Heart right ventricle (tissue), 16 donors: Measurements from ENCODE around the gene TOMM22. TPM values are rescaled to one million over a fixed set of nuclear protein-coding genes. Genes with fewer than 3 reads are reported as not detected.

Source experiments
- ATAC-seq, 8 donors: fragments of 200-7000 bp; cut with Tn5 transposase; one replicate each; pipeline ENCODE4 v1.9.1; 2020; ENCODE audit warnings: mild to moderate bottlenecking in 8 of 8, moderate library complexity in 8 of 8, moderate number of reproducible peaks in 1 of 8
- DNase-seq, 2 donors: peaks; one replicate each; pipeline ENCODE4 v3.0.0-alpha.2; 2020
- H3K27ac ChIP-seq, 10 donors: fragments of 200-600 bp; sonication (generic) in 2 of 10; one replicate each; pipeline versions ENCODE4 v1.5.0 to v1.8.0; 2020 to 2022; ENCODE audit warnings: mild to moderate bottlenecking in 3 of 10
- H3K27me3 ChIP-seq, 7 donors: fragments of 200-600 bp; one replicate each; pipeline ENCODE4 v1.8.0; 2021 to 2022; ENCODE audit warnings: mild to moderate bottlenecking in 2 of 7
- H3K36me3 ChIP-seq, 9 donors: fragments of 200-600 bp; sonication (generic) in 1 of 9; one replicate each; pipeline versions ENCODE4 v1.5.0 to v1.8.0; 2020 to 2022; ENCODE audit warnings: mild to moderate bottlenecking in 2 of 9
- H3K4me1 ChIP-seq, 9 donors: fragments of 200-600 bp; sonication (generic) in 1 of 9; one replicate each; pipeline versions ENCODE4 v1.5.0 to v1.8.0; 2020 to 2022; ENCODE audit warnings: mild to moderate bottlenecking in 4 of 9
- H3K4me3 ChIP-seq, 10 donors: fragments of 200-600 bp; sonication (generic) in 2 of 10; one replicate each; pipeline versions ENCODE4 v1.5.0 to v1.8.0; 2020 to 2022; ENCODE audit warnings: mild to moderate bottlenecking in 7 of 10, moderate library complexity in 2 of 10
- H3K9me3 ChIP-seq, 11 donors: fragments of 200-600 bp in 10 of 11; sonication (generic) in 2 of 11; one replicate each; pipeline versions ENCODE4 v1.5.0 to v1.8.0; 2013 to 2022; ENCODE audit warnings: mild to moderate bottlenecking in 2 of 11, control low read depth in 1 of 11, moderate library complexity in 1 of 11
- CTCF ChIP-seq, 9 donors: fragments of 200-600 bp; sonication (generic) in 2 of 9; IDR thresholded peaks; one replicate each; pipeline versions ENCODE4 v1.5.0 to v1.8.0; 2021 to 2022; ENCODE audit warnings: antibody characterized with exemption in 9 of 9, mild to moderate bottlenecking in 5 of 9, moderate library complexity in 1 of 9
- WGBS, 2 donors: extraction: QIAGEN DNeasy Blood & Tissue Kit; methylation state at CpG; one replicate each; pipeline ENCODE4 v1.1.7; 2013; ENCODE audit warnings: inconsistent platforms in 1 of 2; 5-methylcytosine and 5-hydroxymethylcytosine counted together
- intact Hi-C, 10 donors: fragments of 100-400 bp; cut with DNase I; formaldehyde crosslinking; loops; one replicate each; pipeline versions ENCODE4 v1.11.1 to v1.14.2; 2022
- polyA plus RNA-seq, 2 donors: library from polyadenylated mRNA; stranded (reverse); fragments of 200-250 nt; gene quantifications; one replicate each; pipeline ENCODE4 v1.2.3, GENCODE V29; 2013
- total RNA-seq, 10 donors: library from RNA; stranded (reverse); fragmentation: NEBNext Ultra II Directional in 3 of 10; extraction: Animal tissue kit (Norgen Biotek cat#: 25700) in 3 of 10; gene quantifications; one replicate each; pipeline versions ENCODE4 v1.2.1 to v1.2.4, GENCODE V29; 2021 to 2023
- donor health status: Arrhythmogenic right ventricular cardiomyopathy.
- donor health status: ischemic (EF 13 %, LVEDD 7.1; RV severe dilation, severe dysfunction).
- donor health status: healthy with polysubstance abuse.
- donor health status: DM: no; HTN: yes; CAD: no.
- donor health status: DM: no; HTN: no; CAD: no.
- donor health status: ischemic (EF 25% LVEDD 6.9; RV normal size, moderate dysfunction).
- donor health status: ischemic (EF 25% LVEDD 5.7; RV mildly dilated, moderate dysfunction).
- donor health status: healthy.
- donor health status: DM: yes; HTN: yes; CAD: no.
- donor health status: Ischemic cardiomyopathy.
- donor health status: ischemic (EF 35%, LVEDD 5.7; RV mildly dilated, moderate dysfunction).
- donor health status: nonischemic (EF 11% LVEDD 7.7; RV severe dilation, severe dysfunction).
- donor health status: DM: yes; HTN: yes; CAD: no.
- donor health status: PGD.
- donor health status: ischemic (EF 29% LVEDD 5.4; RV normal size, mild dysfunction).
- donor health status: nonischemic (EF 23%, LVEDD 6.1; RV moderate dilation, normal function).

The TOMM22 gene
- total and polyA plus RNA-seq, 12 donors = 23.0 to 86.2 (median 70.5) TPM

GRCh38 chr22:38657045-38657909 is 24.5 kb upstream of the TOMM22 start:
- Histone ChIP-seq H3K27me3 (no peaks in the 10 kb centered on the region), H3K27ac (peak overlapping the region in 9 of 10 donors; percentile 83 to 99 (median 96)), H3K4me3 (peak overlapping the region; percentile 66 to 98 (median 89)), H3K36me3 (peaks cover 0 to 15% (median 0%) of the 10 kb centered on the region in 9 donors), H3K9me3 (no peaks in the 10 kb centered on the region), H3K4me1 (peaks cover 3 to 26% (median 19%) of the 10 kb centered on the region in 9 donors)
- intact Hi-C loops = loop anchor here in 1 of 10 donors (10.0 kb wide), 1 partner anchor 152 kb away; the partner anchor contains the start of gene DDX17
- DNase-seq (no peak), ATAC-seq (no peak)
- WGBS, 2 donors = 9 to 11% methylated on average over 16 of the region's 16 CpGs
- peak in 1 of 9 donors; percentile 1 for TF ChIP-seq CTCF (IDR thresholded peaks at IDR 0.05)

GRCh38 chr22:38674888-38675287 is 6.9 kb upstream of the TOMM22 start:
- Histone ChIP-seq H3K36me3 (peaks cover 0 to 43% (median 25%) of the 10 kb centered on the region in 9 donors), H3K27ac (peak overlapping the region in 3 of 10 donors; percentile 26 to 46 (median 39)), H3K9me3 (no peaks in the 10 kb centered on the region), H3K4me1 (no peaks in the 10 kb centered on the region), H3K27me3 (no peaks in the 10 kb centered on the region), H3K4me3 (no peak overlapping the region)
- no peak for DNase-seq
- intact Hi-C loops = no loop called here
- ATAC-seq = peak in 6 of 8 donors; percentile 17 to 47 (median 36)
- TF ChIP-seq CTCF (IDR thresholded peaks at IDR 0.05) = no peak
- WGBS, 2 donors = 76 to 83% methylated on average over 5 of the region's 5 CpGs

GRCh38 chr22:38675833-38676232 is 5.9 kb upstream of the TOMM22 start:
- no peak for TF ChIP-seq CTCF (IDR thresholded peaks at IDR 0.05)
- H3K9me3 ChIP-seq = no peaks in the 10 kb centered on the region
- intact Hi-C loops = no loop called here
- peaks cover 0 to under 1% (median 0%) of the 10 kb centered on the region in 9 donors for H3K4me1 ChIP-seq
- no peak overlapping the region for H3K27ac ChIP-seq
- no peak overlapping the region for H3K4me3 ChIP-seq
- H3K36me3 ChIP-seq = peaks cover 0 to 33% (median 22%) of the 10 kb centered on the region in 9 donors
- ATAC-seq (no peak), DNase-seq (no peak)
- H3K27me3 ChIP-seq = no peaks in the 10 kb centered on the region
- WGBS, 2 donors = 88 to 94% methylated on average over 3 of the region's 3 CpGs

- no peak for ATAC-seq
- WGBS, 2 donors = 88 to 97% methylated on average over 9 of the region's 9 CpGs
- Histone ChIP-seq H3K4me1 (peaks cover 4 to 17% (median 13%) of the 10 kb centered on the region in 9 donors), H3K36me3 (peaks cover 0 to 71% (median 50%) of the 10 kb centered on the region in 9 donors), H3K9me3 (no peaks in the 10 kb centered on the region), H3K27ac (no peak overlapping the region), H3K27me3 (no peaks in the 10 kb centered on the region), H3K4me3 (no peak overlapping the region)
- TF ChIP-seq CTCF (IDR thresholded peaks at IDR 0.05) = no peak
- no peak for DNase-seq
- intact Hi-C loops = loop anchor here in 1 of 10 donors (10.0 kb wide), 1 partner anchor 180 kb away; the partner anchor contains the start of gene DDX17
Measured at GRCh38 chr22:38684895-38685294, 3.1 kb downstream of the TOMM22 start.
